Gastroesophageal sphincter (tissue), 4 donors: ENCODE measurements around the gene SH3BGR. TPM values are rescaled to one million over a fixed set of nuclear protein-coding genes. Genes with fewer than 3 reads are reported as not detected.

Experiments
- ATAC-seq: fragments of 150-250 bp; one replicate; pipeline ENCODE4 v1.9.1; 2016; ENCODE audit warnings: mild to moderate bottlenecking, moderate library complexity
- H3K27ac ChIP-seq, 4 donors: fragments of 200-600 bp; sonication (generic) in 3 of 4; 1 replicate in 3 of 4; 2 replicates in 1 of 4; pipeline ENCODE4 v1.5.1; 2016 to 2019
- H3K27me3 ChIP-seq: fragments of 200-600 bp; sonication (generic); one replicate; pipeline ENCODE4 v1.5.1; 2019
- H3K36me3 ChIP-seq, 2 donors: fragments of 200-600 bp; sonication (generic); one replicate each; pipeline ENCODE4 v1.5.1; 2019; ENCODE audit warnings: control low read depth in 1 of 2
- H3K4me1 ChIP-seq, 3 donors: fragments of 200-600 bp; sonication (generic); 1 replicate in 2 of 3; 2 replicates in 1 of 3; pipeline ENCODE4 v1.5.1; 2016 to 2019; ENCODE audit warnings: control low read depth in 2 of 3
- H3K4me3 ChIP-seq, 2 donors: fragments of 200-600 bp; sonication (generic); one replicate each; pipeline ENCODE4 v1.5.1; 2019; ENCODE audit warnings: mild to moderate bottlenecking in 1 of 2, moderate library complexity in 1 of 2
- H3K9me3 ChIP-seq, 3 donors: fragments of 200-600 bp; sonication (generic); one replicate each; pipeline ENCODE4 v1.5.1; 2017 to 2019; ENCODE audit warnings: control low read depth in 2 of 3
- CTCF ChIP-seq, 4 experiments: fragments of 200-600 bp in 2 of 4; fragments of 450-650 bp in 2 of 4; sonication (generic) in 1 of 4; IDR thresholded peaks; one replicate each; pipeline ENCODE4 v1.5.1; 2017 to 2019; ENCODE audit warnings: antibody characterized with exemption in 4 of 4, mild to moderate bottlenecking in 2 of 4, moderate library complexity in 2 of 4
- EP300 ChIP-seq: sonication (generic); formaldehyde crosslinking; IDR thresholded peaks from one replicate; pipeline ENCODE4 v1.6.1; 2017; ENCODE audit warnings: antibody characterized with exemption, mild to moderate bottlenecking
- POLR2A ChIP-seq, 2 donors: fragments of 450-650 bp; IDR thresholded peaks; one replicate each; pipeline ENCODE4 v1.6.1; 2017; ENCODE audit warnings: antibody characterized with exemption in 2 of 2, mild to moderate bottlenecking in 2 of 2, moderate library complexity in 1 of 2
- POLR2AphosphoS5 ChIP-seq: sonication (generic); formaldehyde crosslinking; IDR thresholded peaks from one replicate; pipeline ENCODE4 v1.6.1; 2017; ENCODE audit warnings: antibody characterized with exemption
- WGBS, 2 donors: methylation state at CpG; one replicate each; pipeline ENCODE4 v1.1.5; 2018; ENCODE audit warnings: low coverage in 1 of 2; 5-methylcytosine and 5-hydroxymethylcytosine counted together
- total RNA-seq, 4 donors: library from RNA; depleted of rRNA; stranded (reverse); fragments of >200 nt; gene quantifications; one replicate each; pipeline ENCODE4 v1.1.0, GENCODE V29; 2016

Gene SH3BGR
- total RNA-seq, 4 donors from 2014 or later = 5.9 to 39.7 (median 30.5) TPM

DNA sequence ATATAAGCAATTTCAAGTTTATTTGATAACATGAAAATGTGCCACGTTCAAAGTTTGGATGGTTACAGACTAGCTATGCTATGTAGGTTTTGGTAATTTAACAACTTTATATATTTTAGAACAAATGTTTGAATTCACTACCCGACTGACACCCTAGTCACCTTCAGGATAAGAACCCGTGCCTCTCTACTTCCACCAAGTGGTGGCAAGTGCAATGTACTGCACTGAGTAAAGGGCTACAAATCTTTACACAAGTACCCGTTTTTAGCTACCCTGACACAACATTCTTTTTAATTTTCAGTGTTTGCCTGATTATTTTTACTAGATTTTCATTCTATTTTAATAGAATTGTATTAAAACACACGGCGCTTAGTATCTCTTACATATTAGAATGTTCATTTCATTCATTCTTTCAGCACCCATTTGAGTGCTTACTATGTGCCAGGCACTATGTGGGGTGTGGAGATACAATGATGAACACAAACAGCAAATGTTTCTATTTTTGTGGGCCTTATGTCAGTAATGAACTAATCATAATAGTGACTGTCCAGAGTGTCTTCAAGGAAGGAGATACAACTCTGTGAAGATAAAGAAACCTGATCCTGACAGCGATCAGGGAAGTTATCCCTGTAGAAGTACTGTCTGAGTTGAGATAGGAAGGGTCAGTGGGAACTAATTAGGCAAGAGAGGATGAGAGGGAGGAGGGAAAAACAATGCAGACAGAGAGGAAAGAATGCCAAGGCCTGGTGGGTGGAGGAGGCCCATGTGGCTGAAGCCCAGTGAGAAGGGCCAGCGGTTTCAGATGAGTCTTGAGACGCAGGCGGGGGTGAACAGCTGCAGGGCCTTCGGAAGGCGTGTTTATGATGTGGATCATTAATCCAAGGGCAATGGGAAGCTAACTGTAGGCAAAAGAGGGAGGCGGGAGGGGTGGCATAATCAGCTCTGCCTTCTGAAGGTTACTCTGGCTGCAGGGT is 10.0 kb upstream of the SH3BGR start:
- no peaks in the 10 kb centered on the region for H3K36me3 ChIP-seq
- H3K9me3 ChIP-seq = no peaks in the 10 kb centered on the region
- no peak overlapping the region for H3K27ac ChIP-seq
- no peak for ATAC-seq
- H3K4me3 ChIP-seq = no peak overlapping the region
- no peaks in the 10 kb centered on the region for H3K27me3 ChIP-seq
- 32 to 46% methylated on average over 9 to 13 of the region's 13 CpGs for WGBS, 2 donors
- TF ChIP-seq CTCF (IDR thresholded peaks at IDR 0.05) = peak; percentile 39 to 70 (median 60)
- TF ChIP-seq POLR2AphosphoS5 = no peak
- H3K4me1 ChIP-seq = peaks cover 5 to 17% (median 6%) of the 10 kb centered on the region in 3 donors

DNA sequence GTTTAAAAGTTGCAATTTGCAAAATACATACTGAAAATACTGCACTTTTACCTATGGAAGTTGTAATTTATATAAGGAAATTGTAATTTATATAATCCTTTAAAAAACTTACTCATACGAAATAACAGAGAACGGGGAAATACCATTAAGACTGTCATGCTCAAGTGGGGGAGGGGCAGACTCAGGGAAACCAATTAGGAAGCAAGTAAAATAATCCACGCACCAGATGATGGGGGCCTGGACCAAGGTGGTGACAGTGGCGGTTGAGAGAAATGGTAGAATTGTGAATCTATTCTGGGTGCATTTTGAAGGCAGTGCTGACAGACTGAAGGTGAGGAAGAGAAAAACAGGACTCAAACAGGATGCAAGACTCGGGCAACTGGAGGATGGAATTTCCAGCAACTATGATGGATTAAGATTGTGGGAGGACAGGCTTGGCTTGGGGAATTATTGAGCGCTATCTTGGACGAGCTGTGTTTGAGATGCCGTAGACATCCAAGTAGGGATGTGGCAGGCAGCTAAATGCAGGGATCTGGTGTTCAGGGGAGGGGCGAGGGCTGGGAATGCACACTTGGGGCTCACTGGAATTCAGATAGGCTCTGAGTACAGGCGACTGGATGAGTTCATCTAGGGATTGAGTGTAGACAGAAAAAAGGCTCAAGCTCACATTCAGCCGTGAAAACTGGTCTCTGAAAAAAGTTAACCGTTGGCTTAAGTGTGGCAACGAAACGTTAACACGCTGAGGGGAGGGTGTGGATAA is 7.2 kb upstream of the SH3BGR start:
- Histone ChIP-seq H3K4me1 (peaks cover 5 to 17% (median 6%) of the 10 kb centered on the region in 3 donors), H3K27ac (peak overlapping the region; percentile 48 to 93 (median 91)), H3K9me3 (no peaks in the 10 kb centered on the region), H3K4me3 (peak overlapping the region; percentile 57 to 85), H3K27me3 (no peaks in the 10 kb centered on the region), H3K36me3 (no peaks in the 10 kb centered on the region)
- WGBS, 2 donors = 1 to 10% methylated on average over 12 to 15 of the region's 15 CpGs
- TF ChIP-seq POLR2A (IDR thresholded peaks at IDR 0.05) = no peak
- no peak for TF ChIP-seq POLR2AphosphoS5
- TF ChIP-seq CTCF (IDR thresholded peaks at IDR 0.05) = no peak
- no peak for TF ChIP-seq EP300
- peak; percentile 16 for ATAC-seq

GRCh38 chr21:39445321-39446269 is 6.2 kb upstream of the SH3BGR start, which contains the start of gene LCA5L:
Gene LCA5L, minus strand, starts transcription at chr21:39445778. Its CDS starts 17,285 bp downstream, at chr21:39428493.
- Histone ChIP-seq H3K27me3 (no peaks in the 10 kb centered on the region), H3K36me3 (no peaks in the 10 kb centered on the region), H3K4me3 (peak within 1 kb of the TSS; percentile 57 to 85), H3K9me3 (no peaks in the 10 kb centered on the region), H3K4me1 (peaks cover 5 to 17% (median 6%) of the 10 kb centered on the region in 3 donors), H3K27ac (peak within 1 kb of the TSS; percentile 48 to 93 (median 91))
- TF ChIP-seq CTCF (IDR thresholded peaks at IDR 0.05) (peak in 1 of 4 experiments; percentile 3), POLR2AphosphoS5 (peak; percentile 57), EP300 (no peak), POLR2A (IDR thresholded peaks at IDR 0.05) (peak; percentile 69 to 80)
- ATAC-seq = peak; percentile 95
- WGBS, 2 donors = 0 to 1% methylated on average over 6 to 25 of the region's 83 CpGs

DNA sequence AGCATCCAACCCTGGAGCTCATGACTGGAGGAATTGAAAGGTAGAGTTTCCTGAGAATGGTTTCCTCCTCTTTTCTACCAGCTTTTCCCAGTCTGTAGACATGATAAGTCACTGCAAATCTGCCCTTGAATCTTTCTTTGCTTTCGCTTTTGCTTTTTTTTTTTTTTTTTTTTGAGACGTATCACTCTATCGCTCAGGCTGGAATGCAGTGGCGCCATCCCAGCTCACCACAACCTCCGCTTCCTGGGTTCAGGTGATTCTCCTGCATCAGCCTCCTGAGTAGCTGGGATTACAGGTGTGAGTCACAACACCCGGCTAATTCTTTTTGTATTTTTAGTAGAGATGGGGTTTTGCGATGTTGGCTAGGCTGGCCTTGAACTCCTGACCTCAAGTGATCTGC is 4.5 kb upstream of the SH3BGR start:
- 96 to 100% methylated on average over 1 to 6 of the region's 7 CpGs for WGBS, 2 donors
- ATAC-seq = no peak
- Histone ChIP-seq H3K27ac (no peak overlapping the region), H3K4me3 (no peak overlapping the region), H3K4me1 (peaks cover 5 to 28% (median 6%) of the 10 kb centered on the region in 3 donors), H3K27me3 (no peaks in the 10 kb centered on the region), H3K9me3 (no peaks in the 10 kb centered on the region), H3K36me3 (no peaks in the 10 kb centered on the region)
- TF ChIP-seq POLR2A (IDR thresholded peaks at IDR 0.05) (no peak), POLR2AphosphoS5 (no peak), EP300 (no peak), CTCF (IDR thresholded peaks at IDR 0.05) (no peak)
